HK-2 (cell line): ENCODE results near the gene PKHD1.

ENCODE experiments used
- DNase-seq: peaks from one replicate; pipeline ENCODE4 v3.0.0-alpha.2; 2018; ENCODE audit not compliant: unreplicated experiment

PKHD1 gene

GRCh38 chr6:51704932-51705540 lies 382.4 kb downstream of the PKHD1 start:
- no peak for DNase-seq

DNA sequence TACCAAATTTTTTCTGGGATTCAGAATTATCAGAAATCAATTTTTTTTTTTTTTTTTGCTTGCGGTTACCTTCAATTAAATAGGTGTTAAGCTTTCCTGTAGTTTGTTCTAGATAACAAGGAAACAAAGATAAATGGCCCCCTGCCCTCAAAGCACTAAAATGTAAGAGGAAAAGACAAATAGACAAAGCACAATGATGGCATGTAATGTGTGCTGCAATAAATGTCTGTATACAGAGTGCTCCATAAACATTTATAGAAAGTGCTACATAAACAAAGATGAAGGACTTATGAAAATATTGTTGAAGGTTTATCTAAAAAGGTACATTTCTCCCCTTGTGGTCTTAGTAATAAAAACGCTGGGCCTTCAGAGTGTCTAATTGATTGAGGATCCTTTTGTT lies 384.6 kb downstream of the PKHD1 start:
- no peak for DNase-seq

DNA sequence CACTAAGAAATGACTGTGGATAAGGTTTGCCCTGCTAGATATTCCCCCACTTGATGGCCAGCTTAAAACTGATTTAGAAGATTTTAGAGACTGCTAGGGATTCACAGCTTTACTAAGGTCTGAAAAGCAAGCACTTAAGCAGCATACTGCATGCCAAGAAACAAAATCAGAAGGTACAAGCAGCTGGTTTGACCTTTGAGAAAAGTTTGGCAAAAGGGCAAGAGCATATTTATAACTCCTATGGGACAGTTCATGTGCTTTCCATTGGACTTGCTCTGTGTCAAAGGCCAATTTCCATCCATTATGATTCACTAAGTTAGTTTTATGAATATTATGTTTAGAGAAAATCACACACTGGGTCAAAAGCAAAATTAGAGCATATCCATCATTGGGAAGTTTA lies 402.8 kb downstream of the PKHD1 start:
- DNase-seq, result no peak

GRCh38 chr6:51684038-51684437 lies 403.4 kb downstream of the PKHD1 start:
- no peak for DNase-seq

GRCh38 chr6:51678905-51679620 lies 408.4 kb downstream of the PKHD1 start:
- DNase-seq, result no peak

- no peak for DNase-seq
Observed at GRCh38 chr6:51678274-51678673, 409.1 kb downstream of the PKHD1 start.

GRCh38 chr6:51675922-51676275 lies 411.5 kb downstream of the PKHD1 start:
- no peak for DNase-seq

- DNase-seq, result no peak
Observed at GRCh38 chr6:51675020-51675921, 412.1 kb downstream of the PKHD1 start.

GRCh38 chr6:51663525-51663924 lies 423.9 kb downstream of the PKHD1 start:
- DNase-seq, result no peak

DNA sequence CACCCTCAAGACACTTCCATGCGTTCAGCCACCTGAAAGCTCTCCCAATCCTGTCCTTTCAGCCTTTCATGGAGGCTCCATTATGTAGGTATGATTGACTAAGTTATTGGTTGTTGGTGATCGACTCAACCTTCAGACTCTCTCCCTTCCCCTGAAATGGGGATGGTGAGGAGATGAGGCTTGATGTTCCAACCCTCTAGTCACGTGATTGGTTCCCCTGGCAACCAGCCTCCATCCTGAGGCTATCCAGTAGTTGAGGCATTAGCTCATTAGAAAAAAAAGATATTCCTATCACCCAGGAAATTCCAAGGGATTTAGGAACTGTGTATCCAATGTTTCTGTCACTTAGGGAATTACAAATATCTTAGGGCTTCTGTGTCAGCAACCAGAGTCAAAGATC lies 426.6 kb downstream of the PKHD1 start:
- DNase-seq, result no peak

DNA sequence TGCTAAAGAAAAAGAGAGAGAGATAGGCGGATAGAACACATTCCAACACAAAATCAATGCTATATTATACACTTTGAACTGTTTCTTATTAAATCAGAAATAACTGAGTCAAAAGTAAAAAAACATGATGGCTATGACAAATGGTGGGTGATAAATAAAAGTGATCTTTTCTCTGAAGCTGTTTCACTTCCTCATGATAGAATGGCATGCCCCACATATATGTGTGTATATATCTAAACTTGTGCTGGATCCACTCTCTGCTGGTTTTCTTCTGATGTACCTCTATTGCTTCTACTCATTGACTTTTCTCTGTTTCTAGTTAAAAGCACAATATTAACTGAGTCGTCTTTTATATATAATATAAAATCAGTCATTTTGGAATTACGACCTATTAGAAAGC lies 429.9 kb downstream of the PKHD1 start:
- DNase-seq, result no peak

DNA sequence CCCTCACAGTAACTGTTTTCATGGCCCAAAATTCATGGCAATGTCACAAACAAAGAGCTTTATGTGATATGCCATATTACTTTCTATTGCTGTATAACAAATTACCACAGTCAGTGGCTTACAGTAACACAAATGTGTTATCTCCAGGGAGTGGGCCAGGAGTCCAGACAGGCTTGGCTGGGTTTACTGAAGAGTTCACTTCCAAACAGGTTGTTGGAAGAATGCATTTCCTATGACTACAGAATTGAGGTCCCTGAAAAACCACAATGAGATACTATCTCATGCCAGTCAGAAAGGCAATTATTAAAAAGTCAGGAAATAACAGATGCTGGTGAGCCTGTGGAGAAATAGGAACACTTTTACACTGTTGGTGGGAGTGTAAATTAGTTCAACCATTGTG lies 431.9 kb downstream of the PKHD1 start:
- DNase-seq, result no peak

- DNase-seq, result no peak
Observed at GRCh38 chr6:51654647-51655046, 432.8 kb downstream of the PKHD1 start.

DNA sequence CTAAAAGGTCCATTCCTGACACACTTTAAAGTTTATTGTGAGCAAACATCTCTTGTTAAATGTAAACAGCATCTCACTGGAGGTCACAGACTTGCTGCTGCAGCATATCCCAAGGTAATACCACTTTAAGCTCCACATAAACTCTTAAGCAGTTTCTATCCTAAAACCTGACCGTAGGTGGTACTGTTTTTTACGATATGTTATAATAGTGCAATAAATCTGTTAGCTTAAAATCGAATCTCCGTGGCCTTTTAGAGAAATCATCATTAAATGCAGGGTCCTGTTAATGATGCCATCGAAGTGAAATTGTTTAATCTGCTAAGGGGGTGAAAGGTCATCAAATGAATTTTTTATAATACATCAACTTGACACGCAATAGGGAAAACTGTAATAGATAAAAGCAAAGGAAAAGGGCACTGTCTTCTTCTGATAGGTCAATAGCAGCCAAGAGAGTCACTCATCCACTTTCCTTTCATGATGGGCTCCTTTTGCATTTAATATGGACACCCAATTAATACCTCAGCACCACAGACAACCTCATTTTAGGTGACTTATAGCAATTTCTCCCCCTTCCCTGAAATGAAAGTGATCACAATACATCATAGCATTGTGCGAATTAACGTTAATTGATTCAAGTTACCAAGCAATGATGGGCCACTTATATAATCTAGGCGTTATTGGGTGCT lies 436.1 kb downstream of the PKHD1 start:
- no peak for DNase-seq

- no peak for DNase-seq
Observed at GRCh38 chr6:51648774-51649173, 438.6 kb downstream of the PKHD1 start.

GRCh38 chr6:51648236-51648635 lies 439.2 kb downstream of the PKHD1 start:
- no peak for DNase-seq

- DNase-seq, result no peak
Observed at GRCh38 chr6:51644426-51644825, 443.0 kb downstream of the PKHD1 start.

DNA sequence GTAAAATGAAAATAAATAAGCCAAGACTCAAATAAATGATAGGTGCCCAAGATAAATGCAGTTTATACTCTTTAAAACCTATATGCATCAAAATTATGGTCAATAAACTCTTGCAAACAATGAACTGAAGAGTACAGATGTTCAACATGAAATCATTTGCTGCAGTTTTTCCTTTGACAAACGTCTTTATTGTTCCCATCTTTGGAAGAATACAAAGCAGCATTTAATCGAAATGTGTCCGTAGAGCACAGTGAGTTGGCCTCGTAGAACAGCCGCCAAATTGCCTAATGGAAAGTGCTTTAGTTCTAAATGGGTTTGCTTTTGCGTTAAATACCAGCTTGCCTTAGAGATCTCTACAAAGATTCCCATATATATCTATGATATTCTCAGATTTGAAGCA lies 447.4 kb downstream of the PKHD1 start:
- DNase-seq, result no peak

GRCh38 chr6:51633424-51633823 lies 454.0 kb downstream of the PKHD1 start:
- no peak for DNase-seq

- no peak for DNase-seq
Observed at GRCh38 chr6:51630011-51630410, 457.4 kb downstream of the PKHD1 start.

GRCh38 chr6:51626391-51626790 lies 461.0 kb downstream of the PKHD1 start:
- no peak for DNase-seq

DNA sequence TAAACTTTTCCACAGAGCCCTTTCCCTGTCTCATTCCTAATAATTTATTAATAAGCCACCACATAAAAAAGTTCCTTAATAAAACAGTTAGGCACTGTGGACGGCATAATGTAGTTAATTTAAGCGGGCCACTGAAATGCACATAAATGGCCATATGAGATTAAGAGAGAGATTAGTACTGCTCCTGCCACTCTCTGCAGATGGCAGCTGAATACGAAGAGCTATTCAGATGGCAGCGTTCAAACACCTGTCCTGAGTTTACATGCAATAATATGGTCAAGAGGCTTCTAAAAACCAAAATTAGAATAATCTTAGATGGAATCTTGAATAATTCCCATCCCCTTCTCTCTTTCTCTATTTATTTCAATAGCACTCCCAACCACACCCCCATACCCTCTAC lies 461.8 kb downstream of the PKHD1 start:
- no peak for DNase-seq
